H1 (cell line): ENCODE measurements around the gene SMYD5. TPM values are rescaled to one million over a fixed set of nuclear protein-coding genes. Genes with fewer than 3 reads are reported as not detected.

ENCODE experiments used
- KDM4A ChIP-seq: IDR thresholded peaks from one replicate; pipeline ENCODE4 v1.7.1; 2012; ENCODE audit warnings: low read depth, mild to moderate bottlenecking, moderate library complexity, low read length, inconsistent platforms; ENCODE audit not compliant: severe bottlenecking
- NANOG ChIP-seq: IDR thresholded peaks from 2 replicates; pipeline ENCODE4 v1.6.1; 2011; ENCODE audit warnings: low read length, low read depth, mild to moderate bottlenecking, inconsistent platforms; ENCODE audit not compliant: insufficient read depth, poor library complexity, severe bottlenecking
- SP1 ChIP-seq: IDR thresholded peaks from 2 replicates; pipeline ENCODE4 v1.6.1; 2011; ENCODE audit warnings: low read depth, low read length
- SRF ChIP-seq: IDR thresholded peaks from 2 replicates; pipeline ENCODE4 v1.6.1; 2011; ENCODE audit warnings: mild to moderate bottlenecking, low read depth, low read length, moderate library complexity
- TAF1 ChIP-seq: IDR thresholded peaks from 2 replicates; pipeline ENCODE4 v1.6.1; 2011; ENCODE audit warnings: mild to moderate bottlenecking, low read depth, low read length
- TEAD4 ChIP-seq: IDR thresholded peaks from 2 replicates; pipeline ENCODE4 v1.6.1; 2012; ENCODE audit warnings: low read depth, low read length, inconsistent platforms, mixed read lengths
- polyA plus RNA-seq, 7 experiments: library from polyadenylated mRNA; depleted of rRNA in 3 of 7; stranded (reverse) in 5 of 7; unstranded in 2 of 7; fragments of >200 nt in 5 of 7; fragments of 200-250 nt in 2 of 7; gene quantifications; 1 replicate in 5 of 7; 2 replicates in 1 of 7; 4 replicates in 1 of 7; pipeline versions ENCODE4 v1.2.1 to v1.2.3, GENCODE V29; 2011 to 2013; ENCODE audit warnings: missing spikeins in 2 of 7, mixed read lengths in 2 of 7
- total RNA-seq: library from RNA; stranded (reverse); fragmentation: NEBNext Ultra II Directional; extraction: Animal tissue kit (Norgen Biotek cat#: 25700); gene quantifications from 2 replicates; pipeline ENCODE4 v1.2.1, GENCODE V29; 2021
- TF ChIP-seq, protein P1 (sequence below): fragments of 300-600 bp; sonication (generic); IDR thresholded peaks from 2 replicates; pipeline ENCODE4 v1.7.1; 2012; ENCODE audit warnings: low read length, moderate library complexity, mild to moderate bottlenecking, inconsistent platforms; ENCODE audit not compliant: insufficient replicate concordance
- TF ChIP-seq, protein P2 (sequence below), 3 experiments: IDR thresholded peaks; 1 replicate in 2 of 3; 2 replicates in 1 of 3; pipeline versions ENCODE4 v1.5.1 to v1.6.1; 2011; ENCODE audit warnings: low read length in 3 of 3, mild to moderate bottlenecking in 3 of 3, inconsistent platforms in 2 of 3, low read depth in 1 of 3, moderate library complexity in 1 of 3; ENCODE audit not compliant: insufficient read depth in 1 of 3; ENCODE audit errors: control extremely low read depth in 1 of 3

Gene SMYD5
- total and polyA plus RNA-seq, 2 of the 8 experiments (the other 6 are each of a cell fraction or from before 2014, with no cell fraction given): 35.2 to 56.7 TPM

DNA sequence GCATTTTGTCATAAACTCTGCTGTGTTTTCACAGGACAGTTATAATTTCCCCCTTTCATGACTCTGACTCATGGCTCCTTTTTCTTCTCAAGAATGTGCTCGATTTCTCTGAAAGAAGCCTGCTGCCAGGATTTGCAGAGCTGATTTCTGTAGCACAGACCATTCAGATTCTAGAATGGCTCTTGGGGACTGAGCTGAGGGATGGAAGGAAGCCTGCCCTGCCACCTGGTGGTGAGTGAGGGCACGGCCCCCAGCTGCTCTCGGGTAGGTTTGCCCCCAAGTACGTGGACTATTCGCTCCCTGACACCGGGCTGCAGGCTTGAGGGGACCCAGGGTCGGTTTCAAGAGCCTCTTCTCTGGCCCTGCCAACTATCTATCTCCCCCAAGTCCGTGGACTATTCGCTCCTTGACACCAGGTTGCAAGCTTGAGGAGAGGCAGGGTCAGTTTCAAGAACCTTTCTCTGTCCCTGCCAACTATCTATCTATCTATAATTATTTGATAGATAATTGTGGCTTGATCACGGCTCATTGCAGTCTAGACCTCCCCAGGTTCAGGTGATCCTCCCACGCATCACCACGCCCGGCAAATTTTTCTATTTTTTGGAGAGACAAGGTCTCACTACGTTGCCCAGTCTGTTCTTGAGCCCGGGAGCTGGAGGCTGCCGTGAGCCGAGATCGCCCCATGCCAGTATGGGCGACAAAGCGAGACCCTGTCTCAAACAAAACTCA lies 1.4 kb upstream of the SMYD5 start (continued):
- TF ChIP-seq, protein P1, sequence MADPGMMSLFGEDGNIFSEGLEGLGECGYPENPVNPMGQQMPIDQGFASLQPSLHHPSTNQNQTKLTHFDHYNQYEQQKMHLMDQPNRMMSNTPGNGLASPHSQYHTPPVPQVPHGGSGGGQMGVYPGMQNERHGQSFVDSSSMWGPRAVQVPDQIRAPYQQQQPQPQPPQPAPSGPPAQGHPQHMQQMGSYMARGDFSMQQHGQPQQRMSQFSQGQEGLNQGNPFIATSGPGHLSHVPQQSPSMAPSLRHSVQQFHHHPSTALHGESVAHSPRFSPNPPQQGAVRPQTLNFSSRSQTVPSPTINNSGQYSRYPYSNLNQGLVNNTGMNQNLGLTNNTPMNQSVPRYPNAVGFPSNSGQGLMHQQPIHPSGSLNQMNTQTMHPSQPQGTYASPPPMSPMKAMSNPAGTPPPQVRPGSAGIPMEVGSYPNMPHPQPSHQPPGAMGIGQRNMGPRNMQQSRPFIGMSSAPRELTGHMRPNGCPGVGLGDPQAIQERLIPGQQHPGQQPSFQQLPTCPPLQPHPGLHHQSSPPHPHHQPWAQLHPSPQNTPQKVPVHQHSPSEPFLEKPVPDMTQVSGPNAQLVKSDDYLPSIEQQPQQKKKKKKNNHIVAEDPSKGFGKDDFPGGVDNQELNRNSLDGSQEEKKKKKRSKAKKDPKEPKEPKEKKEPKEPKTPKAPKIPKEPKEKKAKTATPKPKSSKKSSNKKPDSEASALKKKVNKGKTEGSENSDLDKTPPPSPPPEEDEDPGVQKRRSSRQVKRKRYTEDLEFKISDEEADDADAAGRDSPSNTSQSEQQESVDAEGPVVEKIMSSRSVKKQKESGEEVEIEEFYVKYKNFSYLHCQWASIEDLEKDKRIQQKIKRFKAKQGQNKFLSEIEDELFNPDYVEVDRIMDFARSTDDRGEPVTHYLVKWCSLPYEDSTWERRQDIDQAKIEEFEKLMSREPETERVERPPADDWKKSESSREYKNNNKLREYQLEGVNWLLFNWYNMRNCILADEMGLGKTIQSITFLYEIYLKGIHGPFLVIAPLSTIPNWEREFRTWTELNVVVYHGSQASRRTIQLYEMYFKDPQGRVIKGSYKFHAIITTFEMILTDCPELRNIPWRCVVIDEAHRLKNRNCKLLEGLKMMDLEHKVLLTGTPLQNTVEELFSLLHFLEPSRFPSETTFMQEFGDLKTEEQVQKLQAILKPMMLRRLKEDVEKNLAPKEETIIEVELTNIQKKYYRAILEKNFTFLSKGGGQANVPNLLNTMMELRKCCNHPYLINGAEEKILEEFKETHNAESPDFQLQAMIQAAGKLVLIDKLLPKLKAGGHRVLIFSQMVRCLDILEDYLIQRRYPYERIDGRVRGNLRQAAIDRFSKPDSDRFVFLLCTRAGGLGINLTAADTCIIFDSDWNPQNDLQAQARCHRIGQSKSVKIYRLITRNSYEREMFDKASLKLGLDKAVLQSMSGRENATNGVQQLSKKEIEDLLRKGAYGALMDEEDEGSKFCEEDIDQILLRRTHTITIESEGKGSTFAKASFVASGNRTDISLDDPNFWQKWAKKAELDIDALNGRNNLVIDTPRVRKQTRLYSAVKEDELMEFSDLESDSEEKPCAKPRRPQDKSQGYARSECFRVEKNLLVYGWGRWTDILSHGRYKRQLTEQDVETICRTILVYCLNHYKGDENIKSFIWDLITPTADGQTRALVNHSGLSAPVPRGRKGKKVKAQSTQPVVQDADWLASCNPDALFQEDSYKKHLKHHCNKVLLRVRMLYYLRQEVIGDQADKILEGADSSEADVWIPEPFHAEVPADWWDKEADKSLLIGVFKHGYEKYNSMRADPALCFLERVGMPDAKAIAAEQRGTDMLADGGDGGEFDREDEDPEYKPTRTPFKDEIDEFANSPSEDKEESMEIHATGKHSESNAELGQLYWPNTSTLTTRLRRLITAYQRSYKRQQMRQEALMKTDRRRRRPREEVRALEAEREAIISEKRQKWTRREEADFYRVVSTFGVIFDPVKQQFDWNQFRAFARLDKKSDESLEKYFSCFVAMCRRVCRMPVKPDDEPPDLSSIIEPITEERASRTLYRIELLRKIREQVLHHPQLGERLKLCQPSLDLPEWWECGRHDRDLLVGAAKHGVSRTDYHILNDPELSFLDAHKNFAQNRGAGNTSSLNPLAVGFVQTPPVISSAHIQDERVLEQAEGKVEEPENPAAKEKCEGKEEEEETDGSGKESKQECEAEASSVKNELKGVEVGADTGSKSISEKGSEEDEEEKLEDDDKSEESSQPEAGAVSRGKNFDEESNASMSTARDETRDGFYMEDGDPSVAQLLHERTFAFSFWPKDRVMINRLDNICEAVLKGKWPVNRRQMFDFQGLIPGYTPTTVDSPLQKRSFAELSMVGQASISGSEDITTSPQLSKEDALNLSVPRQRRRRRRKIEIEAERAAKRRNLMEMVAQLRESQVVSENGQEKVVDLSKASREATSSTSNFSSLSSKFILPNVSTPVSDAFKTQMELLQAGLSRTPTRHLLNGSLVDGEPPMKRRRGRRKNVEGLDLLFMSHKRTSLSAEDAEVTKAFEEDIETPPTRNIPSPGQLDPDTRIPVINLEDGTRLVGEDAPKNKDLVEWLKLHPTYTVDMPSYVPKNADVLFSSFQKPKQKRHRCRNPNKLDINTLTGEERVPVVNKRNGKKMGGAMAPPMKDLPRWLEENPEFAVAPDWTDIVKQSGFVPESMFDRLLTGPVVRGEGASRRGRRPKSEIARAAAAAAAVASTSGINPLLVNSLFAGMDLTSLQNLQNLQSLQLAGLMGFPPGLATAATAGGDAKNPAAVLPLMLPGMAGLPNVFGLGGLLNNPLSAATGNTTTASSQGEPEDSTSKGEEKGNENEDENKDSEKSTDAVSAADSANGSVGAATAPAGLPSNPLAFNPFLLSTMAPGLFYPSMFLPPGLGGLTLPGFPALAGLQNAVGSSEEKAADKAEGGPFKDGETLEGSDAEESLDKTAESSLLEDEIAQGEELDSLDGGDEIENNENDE: no peak
- TF ChIP-seq NANOG (no peak), TEAD4 (no peak), TAF1 (no peak), KDM4A (no peak), SRF (no peak), SP1 (no peak)
- TF ChIP-seq, protein P2, sequence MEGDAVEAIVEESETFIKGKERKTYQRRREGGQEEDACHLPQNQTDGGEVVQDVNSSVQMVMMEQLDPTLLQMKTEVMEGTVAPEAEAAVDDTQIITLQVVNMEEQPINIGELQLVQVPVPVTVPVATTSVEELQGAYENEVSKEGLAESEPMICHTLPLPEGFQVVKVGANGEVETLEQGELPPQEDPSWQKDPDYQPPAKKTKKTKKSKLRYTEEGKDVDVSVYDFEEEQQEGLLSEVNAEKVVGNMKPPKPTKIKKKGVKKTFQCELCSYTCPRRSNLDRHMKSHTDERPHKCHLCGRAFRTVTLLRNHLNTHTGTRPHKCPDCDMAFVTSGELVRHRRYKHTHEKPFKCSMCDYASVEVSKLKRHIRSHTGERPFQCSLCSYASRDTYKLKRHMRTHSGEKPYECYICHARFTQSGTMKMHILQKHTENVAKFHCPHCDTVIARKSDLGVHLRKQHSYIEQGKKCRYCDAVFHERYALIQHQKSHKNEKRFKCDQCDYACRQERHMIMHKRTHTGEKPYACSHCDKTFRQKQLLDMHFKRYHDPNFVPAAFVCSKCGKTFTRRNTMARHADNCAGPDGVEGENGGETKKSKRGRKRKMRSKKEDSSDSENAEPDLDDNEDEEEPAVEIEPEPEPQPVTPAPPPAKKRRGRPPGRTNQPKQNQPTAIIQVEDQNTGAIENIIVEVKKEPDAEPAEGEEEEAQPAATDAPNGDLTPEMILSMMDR (IDR thresholded peaks at IDR 0.05; ENCODE audit: control extremely low read depth in 1 of 3, insufficient read depth in 1 of 3, low read depth in 1 of 3, low read length in 3 of 3): peak; percentile 85 to 98 (median 97)
